Head of caudate nucleus (tissue), 42 donors: ENCODE results near the gene TDRD6.
"Not testable (repeated sequence)": the region's sequence is repeated elsewhere in the genome, so short reads cannot be mapped to it uniquely, and the experiment has no call there.

ENCODE experiments used
- DNase-seq, 42 donors: peaks; one replicate each; pipeline versions ENCODE4 v3.0.0 to v3.0.0-alpha.2; 2020 to 2021; ENCODE audit warnings: mixed read lengths in 7 of 42
- intact Hi-C: fragments of 100-400 bp; cut with DNase I; formaldehyde crosslinking; loops from one replicate; pipeline ENCODE4 v1.15.0; 2022

The TDRD6 gene

DNA sequence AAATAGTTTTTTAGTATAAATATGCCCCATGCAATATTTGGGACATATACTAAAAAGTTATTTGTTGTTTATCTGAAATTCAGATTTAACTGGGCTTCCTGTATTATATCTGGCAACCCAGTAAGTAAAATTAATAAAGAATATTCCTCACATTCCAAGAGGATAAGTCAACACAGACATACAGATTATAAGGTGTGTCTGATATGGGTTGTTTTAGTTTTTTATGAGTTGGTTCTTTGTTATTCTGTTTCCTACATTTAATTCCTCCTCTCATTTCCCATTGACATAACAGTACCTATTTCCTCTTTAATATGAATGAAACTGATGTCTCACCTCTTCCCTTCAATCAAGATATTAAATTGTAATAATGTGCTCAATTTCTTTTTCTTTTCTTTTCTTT is 49.2 kb downstream of the TDRD6 start:
- no peak for DNase-seq
- intact Hi-C loops, result no loop called here

DNA sequence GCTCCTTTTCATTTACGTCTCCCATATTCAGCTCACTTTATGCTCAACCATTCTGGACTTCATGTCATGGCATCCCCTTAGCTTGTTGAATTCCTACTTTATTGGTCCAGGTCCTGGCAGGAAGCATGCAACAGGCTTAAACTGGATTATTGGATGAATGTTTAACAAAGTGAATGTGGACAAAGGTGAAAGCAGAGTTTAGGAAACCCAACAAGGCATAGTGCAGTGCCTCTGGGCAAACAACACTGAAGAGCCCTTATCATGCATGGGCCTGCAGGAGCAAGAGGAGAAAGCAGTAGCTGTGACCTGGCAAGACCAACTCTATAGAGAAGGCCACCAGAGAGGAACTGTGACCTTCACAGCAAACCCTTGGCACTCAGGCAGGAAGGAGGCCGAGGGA is 53.8 kb downstream of the TDRD6 start:
- intact Hi-C loops, result no loop called here
- no peak for DNase-seq

DNA sequence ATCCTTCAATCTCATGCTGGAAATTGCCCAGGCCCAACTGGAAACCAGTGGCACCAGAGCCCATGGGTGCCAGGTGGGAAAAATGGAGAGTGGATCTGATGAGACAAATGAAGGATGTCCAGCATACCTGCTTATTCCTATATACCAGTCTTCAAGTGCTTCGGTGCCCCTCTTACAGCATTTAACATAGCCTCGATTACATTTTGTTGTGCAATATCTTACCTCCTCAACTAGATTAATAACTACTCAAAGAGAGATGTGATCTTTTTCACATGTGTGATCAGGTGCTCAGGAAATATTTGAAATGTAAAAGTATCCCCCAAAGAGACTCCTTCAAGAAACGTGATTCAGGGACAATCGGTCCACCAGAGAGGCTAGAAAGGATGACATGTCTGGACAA is 54.2 kb downstream of the TDRD6 start:
- intact Hi-C loops, result no loop called here

DNA sequence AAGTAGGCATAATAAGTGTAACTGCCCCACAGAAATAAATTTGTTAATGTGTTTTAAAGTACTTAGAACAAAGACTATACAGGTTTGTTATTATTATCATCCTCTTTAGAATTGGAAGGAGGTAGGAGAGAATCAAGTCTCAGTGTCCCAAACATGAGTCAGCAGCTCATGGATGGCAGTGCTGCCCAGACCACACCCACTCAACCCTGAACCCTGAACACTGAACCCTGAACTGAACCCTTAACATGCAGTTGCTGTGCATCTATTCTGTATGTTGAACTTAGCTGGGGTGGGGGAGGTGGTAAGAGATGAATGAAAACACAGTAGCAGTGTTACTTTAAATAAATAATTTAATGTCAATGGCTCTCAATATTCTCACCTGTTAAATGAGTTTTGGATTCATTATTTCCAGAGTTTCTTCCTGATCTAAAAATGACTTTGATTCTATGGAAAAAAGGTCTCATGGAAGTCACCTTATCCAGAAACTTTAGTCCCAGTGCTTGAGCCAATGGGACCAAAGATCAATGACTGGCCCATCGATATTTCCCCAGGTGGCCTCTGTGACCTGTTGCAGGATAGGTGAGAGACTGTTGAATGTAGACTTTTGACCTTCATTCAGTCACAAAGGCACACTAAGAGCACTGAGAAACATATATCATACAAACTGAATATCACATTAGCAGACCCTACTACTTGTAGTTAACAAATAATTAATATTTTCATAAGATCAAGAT is 55.9 kb downstream of the TDRD6 start:
- intact Hi-C loops, result no loop called here
- DNase-seq, result no peak

More for the DNA sequence above, 54.2 kb downstream of the TDRD6 start:
- DNase-seq, result no peak

DNA sequence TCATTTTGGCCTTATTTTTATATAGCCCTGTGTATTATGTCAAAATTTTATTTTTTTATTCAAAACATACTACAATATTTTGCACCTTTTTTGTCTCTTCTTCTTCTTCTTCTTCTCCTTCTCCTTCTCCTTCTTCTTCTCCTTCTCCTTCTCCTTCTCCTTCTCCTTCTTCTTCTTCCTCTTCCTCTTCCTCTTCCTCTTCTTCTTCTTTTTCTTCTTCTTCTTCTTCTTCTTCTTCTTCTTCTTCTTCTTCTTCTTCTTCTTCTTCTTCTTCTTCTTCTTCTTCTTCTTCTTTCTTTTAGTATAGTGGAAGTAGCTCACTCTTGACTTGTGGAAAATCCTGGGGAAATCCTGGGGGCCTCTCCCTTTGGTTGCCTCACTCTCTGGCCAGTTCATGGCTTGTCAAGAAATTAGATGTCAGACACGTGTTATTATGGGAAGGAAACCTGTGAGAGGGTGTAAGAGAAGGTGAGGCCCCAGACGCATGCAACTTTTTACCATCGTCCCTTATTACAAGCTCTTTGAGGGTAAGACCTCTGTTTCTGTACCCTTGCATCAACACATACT is 56.6 kb downstream of the TDRD6 start:
- DNase-seq, intact Hi-C loops: not testable (repeated sequence)

DNA sequence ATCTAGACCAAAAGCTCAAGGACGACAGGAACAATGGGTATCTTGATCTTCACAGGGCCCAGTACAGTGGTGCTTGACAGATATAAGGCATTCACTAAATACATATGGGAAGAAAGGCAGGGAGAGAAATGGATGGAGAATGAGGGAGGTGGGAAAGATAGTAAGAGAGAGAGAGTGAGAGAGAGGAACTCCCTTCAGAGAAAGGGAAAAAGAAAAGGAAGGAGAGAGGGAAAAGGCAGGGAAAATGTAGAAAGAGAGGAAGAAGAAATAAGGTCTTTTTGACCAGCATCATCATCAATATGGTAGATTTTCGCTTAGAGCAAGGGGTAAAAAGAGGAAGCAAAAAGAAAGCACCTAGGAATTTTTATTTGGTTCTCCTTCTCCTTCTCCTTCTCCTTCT is 58.3 kb downstream of the TDRD6 start:
- no peak for DNase-seq
- intact Hi-C loops, result no loop called here

DNA sequence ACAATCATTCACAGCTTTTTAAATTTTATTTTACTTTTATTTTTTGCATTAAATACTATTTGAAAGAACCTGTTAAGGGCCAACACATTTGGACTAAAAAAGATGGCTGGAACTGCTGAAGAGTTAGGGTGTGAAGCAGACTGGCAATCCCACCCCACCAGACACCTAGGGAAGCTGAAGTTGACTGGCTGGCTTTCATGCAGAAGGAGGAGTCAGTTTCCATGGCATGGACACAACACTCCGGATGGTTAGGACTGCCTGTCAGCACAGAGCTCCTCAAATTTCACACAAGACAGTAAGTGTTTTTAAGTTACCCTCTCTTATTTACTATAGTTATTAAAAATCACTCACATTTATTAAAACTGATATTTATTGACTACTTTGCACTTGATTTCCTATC is 59.0 kb downstream of the TDRD6 start, which contains the start of gene ANKRD66:
ANKRD66 (plus strand) TSS at position 238 of the 400 bp plus-strand sequence. CDS start 5,016 bp downstream, outside the sequence.
- no peak for DNase-seq
- intact Hi-C loops, result no loop called here

DNA sequence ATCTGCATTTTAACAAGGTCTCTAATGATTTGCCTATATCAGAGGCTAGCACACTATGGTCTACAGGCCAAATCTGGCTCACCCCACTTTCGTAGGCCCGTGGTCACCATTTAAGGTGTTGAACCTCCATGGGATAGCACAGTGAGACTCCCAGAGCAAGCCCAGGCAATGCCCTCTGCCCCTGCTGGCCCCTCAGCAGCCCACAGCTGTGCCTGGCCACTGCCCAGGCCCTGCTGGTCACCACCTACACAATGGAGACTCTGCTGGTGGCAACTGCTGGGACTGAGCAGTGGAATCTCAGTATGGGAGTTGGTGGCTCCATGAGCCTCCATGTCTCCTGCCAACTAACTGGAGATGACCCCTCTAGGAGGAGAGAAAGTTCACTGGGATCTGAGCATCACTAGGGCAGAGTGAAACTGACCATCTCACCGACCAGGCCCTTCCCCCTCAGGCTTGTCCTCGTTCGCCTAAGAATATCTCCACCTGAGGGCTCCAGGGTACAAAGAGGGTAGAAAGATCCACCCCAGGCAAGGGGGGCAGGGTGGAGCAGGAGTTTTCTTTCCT is 61.3 kb downstream of the TDRD6 start:
- DNase-seq, result no peak
- intact Hi-C loops, result no loop called here

DNA sequence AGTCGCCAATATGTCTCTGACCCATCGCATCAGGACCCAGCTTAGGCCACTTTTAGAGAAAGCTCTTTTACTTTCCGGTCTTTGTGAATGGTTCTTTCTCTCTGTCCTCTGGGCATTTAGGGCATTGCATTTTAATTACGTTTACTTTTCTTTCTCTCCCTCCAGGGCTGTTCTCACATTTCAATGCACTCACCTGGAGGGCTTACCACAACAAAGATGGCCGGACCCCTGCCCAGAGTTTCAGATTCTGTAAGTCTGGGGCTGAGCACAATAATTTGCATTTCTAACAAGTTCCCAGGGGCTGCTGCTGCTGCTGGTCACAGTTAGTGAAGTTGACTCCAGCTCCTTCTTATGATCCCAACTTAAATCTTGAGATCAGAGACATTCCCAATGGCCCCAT is 62.0 kb downstream of the TDRD6 start:
- intact Hi-C loops, result no loop called here
- no peak for DNase-seq

DNA sequence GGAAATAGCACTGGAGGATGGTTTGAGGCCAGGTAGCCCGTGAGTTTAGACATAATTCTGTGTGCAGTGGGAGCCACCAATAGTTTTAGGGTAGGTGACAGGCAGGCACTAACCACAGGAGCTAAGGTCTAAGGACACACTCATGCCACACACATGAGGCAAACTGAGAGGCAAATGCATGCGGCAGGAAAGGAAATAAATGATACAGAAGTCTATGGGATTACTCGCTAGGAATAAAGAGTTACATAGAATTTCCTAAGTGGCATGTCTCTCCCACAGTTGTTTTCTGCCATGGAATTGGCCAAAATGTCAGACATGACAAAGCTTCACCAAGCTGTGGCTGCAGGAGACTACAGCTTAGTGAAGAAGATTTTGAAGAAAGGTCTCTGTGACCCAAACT is 64.0 kb downstream of the TDRD6 start:
- no peak for DNase-seq
- intact Hi-C loops, result no loop called here
